GM12878 (cell line): ENCODE data around the gene OMG. TPM values are rescaled to one million over a fixed set of nuclear protein-coding genes. Genes with fewer than 3 reads are reported as not detected.

Experiments used
- ATF2 ChIP-seq: IDR thresholded peaks from 2 replicates; pipeline ENCODE4 v1.6.1; 2012; ENCODE audit warnings: low read length, inconsistent platforms
- CREM ChIP-seq: IDR thresholded peaks from 2 replicates; pipeline ENCODE4 v1.6.1; 2014; ENCODE audit warnings: antibody characterized with exemption, low read depth
- CUX1 ChIP-seq: IDR thresholded peaks from 2 replicates; pipeline ENCODE4 v1.6.1; 2012; ENCODE audit warnings: improper control_type of control experiment, low read depth, low read length; ENCODE audit not compliant: insufficient replicate concordance
- DPF2 ChIP-seq: fragments of 450-650 bp; IDR thresholded peaks from 2 replicates; pipeline ENCODE4 v1.6.1; 2017; ENCODE audit warnings: mild to moderate bottlenecking
- ESRRA ChIP-seq: IDR thresholded peaks from 2 replicates; pipeline ENCODE4 v1.6.1; 2012; ENCODE audit warnings: mild to moderate bottlenecking, low read length, improper control_type of control experiment
- FOS ChIP-seq: IDR thresholded peaks from 3 replicates; pipeline ENCODE4 v1.6.1; 2011; ENCODE audit warnings: borderline replicate concordance; ENCODE audit not compliant: insufficient read length; ENCODE audit errors: extremely low read depth
- HSF1 ChIP-seq: fragments of 150-350 bp; IDR thresholded peaks from 2 replicates; pipeline ENCODE4 v1.6.1; 2014; ENCODE audit warnings: mild to moderate bottlenecking, low read depth, low read length
- MEF2A ChIP-seq: IDR thresholded peaks from 2 replicates; pipeline ENCODE4 v1.6.1; 2011; ENCODE audit warnings: low read depth, mild to moderate bottlenecking, low read length, moderate library complexity; ENCODE audit not compliant: insufficient read depth
- MLLT1 ChIP-seq: fragments of 450-650 bp; IDR thresholded peaks from 2 replicates; pipeline ENCODE4 v1.6.1; 2016; ENCODE audit warnings: mild to moderate bottlenecking
- MTA3 ChIP-seq: IDR thresholded peaks from 2 replicates; pipeline ENCODE4 v1.6.1; 2012; ENCODE audit warnings: low read length, inconsistent platforms, borderline replicate concordance
- MYB ChIP-seq: fragments of 150-350 bp; IDR thresholded peaks from 2 replicates; pipeline ENCODE4 v1.6.1; 2014; ENCODE audit warnings: mild to moderate bottlenecking, low read depth, low read length, borderline replicate concordance
- NFYB ChIP-seq: IDR thresholded peaks from 2 replicates; pipeline ENCODE4 v1.6.1; 2011; ENCODE audit warnings: low read depth, mild to moderate bottlenecking, low read length, improper control_type of control experiment, moderate library complexity; ENCODE audit not compliant: insufficient read depth
- RAD51 ChIP-seq: fragments of 450-650 bp; IDR thresholded peaks from 2 replicates; pipeline ENCODE4 v1.6.1; 2016; ENCODE audit warnings: moderate library complexity, mild to moderate bottlenecking, inconsistent platforms
- RUNX3 ChIP-seq: IDR thresholded peaks from 2 replicates; pipeline ENCODE4 v1.6.1; 2012; ENCODE audit warnings: low read length, inconsistent platforms
- SMAD1 ChIP-seq: fragments of 450-650 bp; IDR thresholded peaks from 2 replicates; pipeline ENCODE4 v1.6.1; 2018; ENCODE audit warnings: mild to moderate bottlenecking, low read depth; ENCODE audit not compliant: partially characterized antibody
- SP1 ChIP-seq: IDR thresholded peaks from one replicate; pipeline ENCODE4 v1.6.1; 2011; ENCODE audit warnings: low read depth, low read length
- SPI1 ChIP-seq: IDR thresholded peaks from 2 replicates; pipeline ENCODE4 v1.6.1; 2011; ENCODE audit warnings: low read depth, mild to moderate bottlenecking, low read length, moderate library complexity, borderline replicate concordance; ENCODE audit not compliant: insufficient read depth
- SRF ChIP-seq, 2 experiments: IDR thresholded peaks; 2 replicates each; pipeline ENCODE4 v1.6.1; 2011; ENCODE audit warnings: low read depth in 2 of 2, low read length in 2 of 2, mild to moderate bottlenecking in 1 of 2, moderate library complexity in 1 of 2
- ZBTB33 ChIP-seq: fragments of 450-650 bp; IDR thresholded peaks from 2 replicates; pipeline ENCODE4 v1.6.1; 2017; ENCODE audit warnings: mild to moderate bottlenecking
- polyA plus RNA-seq, 11 experiments: library from polyadenylated mRNA; depleted of rRNA in 4 of 11; unstranded in 6 of 11; stranded (reverse) in 5 of 11; fragments of >200 nt; fragmentation: Nextera tagmentation in 4 of 11; fragmentation: Illumina TruSeq in 1 of 11; extraction: Ambion mirVana in 4 of 11; extraction: Trizol in 1 of 11; gene quantifications; 1 replicate in 1 of 11; 2 replicates in 10 of 11; pipeline versions ENCODE4 v1.2.1 to v1.2.3, GENCODE V29; 2011 to 2016; ENCODE audit warnings: inconsistent platforms in 2 of 11, missing spikeins in 2 of 11, low read depth in 1 of 11
- total RNA-seq, 4 experiments: library from RNA; depleted of rRNA in 3 of 4; stranded (reverse); fragments of >200 nt in 3 of 4; fragmentation: Illumina TruSeq in 1 of 4; extraction: Trizol in 1 of 4; gene quantifications; 2 replicates each; pipeline versions ENCODE4 v1.2.1 to v1.2.3, GENCODE V29; 2013 to 2021

Gene OMG
- total and polyA plus RNA-seq, 10 of the 15 experiments (the other 5 are each of a cell fraction or from before 2014, with no cell fraction given): 0.09 to 0.96 (median 0.26) TPM

- TF ChIP-seq SP1 (no peak), ATF2 (no peak), FOS (no peak), DPF2 (no peak), SMAD1 (no peak), SPI1 (peak; percentile 93), ZBTB33 (no peak), NFYB (peak; percentile 70), HSF1 (0 out of 2 replicates have a peak, but pooled peaks have one; percentile 30), MLLT1 (no peak), MEF2A (0 out of 2 replicates have a peak, but pooled peaks have one; percentile 47), ESRRA (no peak), CREM (no peak), MYB (no peak), CUX1 (peak; percentile 17), MTA3 (no peak), RUNX3 (0 out of 2 replicates have a peak, but pooled peaks have one; percentile 27), RAD51 (no peak), SRF (IDR thresholded peaks at IDR 0.05; ENCODE audit: low read depth in 2 of 2, low read length in 2 of 2) (no peak)
Observed at GRCh38 chr17:31309556-31309955, 12.5 kb upstream of the OMG start (continued).
